Measurements from ENCODE around the gene TAOK3.
A peak's percentile ranks its signal among the peaks of the same experiment; 100 is the strongest.

Gene TAOK3

GRCh38 chr12:118127867-118128266, 244.8 kb downstream of the TAOK3 start:
- no peak for DNase-seq

GRCh38 chr12:118126119-118126757, 246.5 kb downstream of the TAOK3 start:
- no peak for DNase-seq

DNA sequence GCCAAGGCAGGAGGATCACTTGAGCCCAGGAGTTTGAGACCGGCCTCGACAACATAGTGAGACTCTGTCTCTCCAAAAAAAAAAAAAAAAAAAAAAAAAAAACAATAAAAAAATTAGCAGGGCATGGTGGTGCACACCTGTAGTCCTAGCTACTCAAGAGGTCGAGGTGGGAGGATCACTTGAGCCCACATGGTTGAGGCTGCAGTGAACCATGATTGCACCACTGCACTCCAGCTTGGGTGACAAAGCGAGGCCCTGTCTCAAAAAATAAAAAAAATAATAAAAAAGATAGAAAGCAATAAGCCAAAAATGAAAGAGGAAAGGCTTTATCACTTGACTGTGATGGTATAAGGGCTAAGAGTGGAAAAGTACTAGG, 247.0 kb downstream of the TAOK3 start:
- DNase-seq = no peak

- no peak for DNase-seq
Measured at GRCh38 chr12:118124333-118124874, 248.3 kb downstream of the TAOK3 start.

DNA sequence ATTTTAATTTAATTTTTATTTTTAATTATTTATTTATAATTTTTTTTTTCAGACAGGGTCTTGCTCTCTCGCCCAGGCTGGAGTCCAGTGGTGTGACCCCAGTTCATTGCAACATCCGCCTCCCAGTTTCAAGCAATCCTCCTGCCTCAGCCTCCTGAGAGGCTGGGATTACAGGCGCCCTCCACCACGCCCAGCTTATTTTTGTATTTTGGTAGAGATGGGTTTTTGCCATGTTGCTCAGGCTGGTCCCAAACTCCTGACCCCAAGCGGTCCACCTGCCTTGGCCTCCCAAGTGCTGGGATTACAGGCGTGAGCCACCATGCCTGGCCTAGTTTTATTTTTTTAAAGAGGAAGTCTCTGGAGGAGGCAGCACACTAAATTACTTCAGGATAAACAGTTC, 250.4 kb downstream of the TAOK3 start:
- no peak for DNase-seq

- DNase-seq = peak; percentile 42
Measured at GRCh38 chr12:118120579-118121363, 251.9 kb downstream of the TAOK3 start.

DNA sequence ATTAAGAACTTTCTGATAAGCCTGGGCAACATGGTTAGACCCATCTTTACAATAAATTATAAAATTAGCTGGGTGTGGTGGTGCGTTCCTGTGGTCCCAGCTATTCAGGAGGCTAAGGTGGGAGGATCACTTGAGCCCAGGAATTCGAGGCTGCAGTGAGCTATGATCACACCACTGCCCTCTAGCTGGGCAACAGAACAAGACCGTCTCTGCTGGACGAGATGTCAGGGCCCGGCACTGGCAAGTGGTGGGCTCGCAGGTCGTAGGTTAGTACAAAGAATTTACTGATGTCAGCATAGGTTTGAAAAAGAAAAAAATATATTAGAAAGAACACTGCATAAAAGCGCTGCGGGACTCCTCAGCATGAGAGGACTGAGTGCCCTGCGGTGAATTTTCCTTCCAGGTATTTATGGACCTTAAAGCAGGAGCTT, 253.2 kb downstream of the TAOK3 start:
- no peak for DNase-seq

GRCh38 chr12:118109088-118109487, 263.6 kb downstream of the TAOK3 start:
- DNase-seq = no peak

GRCh38 chr12:118107694-118108093, 265.0 kb downstream of the TAOK3 start:
- DNase-seq = no peak

- no peak for DNase-seq
Measured at GRCh38 chr12:118107011-118107410, 265.7 kb downstream of the TAOK3 start.

GRCh38 chr12:118103601-118104382, 268.9 kb downstream of the TAOK3 start, which contains the start of gene VSIG10:
Gene VSIG10, minus strand, starts transcription at chr12:118104011. Its CDS starts 340 bp downstream, at chr12:118103671.
- DNase-seq = peak; percentile 62

DNA sequence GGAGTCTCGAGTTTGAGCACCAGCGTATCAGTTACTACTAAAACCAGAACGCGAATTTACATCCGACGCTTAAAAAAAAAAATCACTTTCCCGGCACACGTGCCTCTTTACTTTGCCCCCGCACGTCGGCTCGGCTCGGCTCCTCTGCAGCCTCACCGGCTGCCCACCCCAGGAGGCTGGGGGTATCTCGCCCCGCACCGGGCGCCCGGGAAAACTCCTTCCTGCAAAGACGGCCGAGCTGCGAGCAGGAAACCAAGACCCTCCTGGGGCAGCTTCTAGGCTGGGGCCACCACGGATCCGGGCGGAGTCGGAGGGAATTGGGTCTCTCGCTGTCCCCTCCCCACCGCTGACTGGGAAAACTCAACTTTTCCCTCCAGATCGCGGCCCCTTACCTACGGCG, 269.5 kb downstream of the TAOK3 start:
- DNase-seq = no peak

DNA sequence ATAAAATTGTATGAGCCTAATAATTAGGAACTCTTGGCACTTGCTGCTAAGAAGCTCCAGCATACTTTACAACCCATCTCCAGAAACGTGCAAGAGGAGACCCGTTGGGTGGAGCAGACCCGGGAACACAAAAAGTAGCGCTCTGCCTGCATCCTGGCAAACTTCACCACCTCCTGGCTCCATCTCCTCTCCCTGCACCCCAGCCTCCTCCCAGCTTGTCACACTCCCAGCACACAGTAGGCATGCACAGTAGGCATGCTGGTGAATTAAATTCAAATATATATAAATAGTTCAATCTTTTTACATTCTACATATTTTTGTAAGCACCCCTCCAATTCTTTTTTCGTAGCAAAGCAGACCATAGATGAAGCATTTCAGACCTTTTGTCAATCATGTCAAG, 270.1 kb downstream of the TAOK3 start:
- DNase-seq = no peak

DNA sequence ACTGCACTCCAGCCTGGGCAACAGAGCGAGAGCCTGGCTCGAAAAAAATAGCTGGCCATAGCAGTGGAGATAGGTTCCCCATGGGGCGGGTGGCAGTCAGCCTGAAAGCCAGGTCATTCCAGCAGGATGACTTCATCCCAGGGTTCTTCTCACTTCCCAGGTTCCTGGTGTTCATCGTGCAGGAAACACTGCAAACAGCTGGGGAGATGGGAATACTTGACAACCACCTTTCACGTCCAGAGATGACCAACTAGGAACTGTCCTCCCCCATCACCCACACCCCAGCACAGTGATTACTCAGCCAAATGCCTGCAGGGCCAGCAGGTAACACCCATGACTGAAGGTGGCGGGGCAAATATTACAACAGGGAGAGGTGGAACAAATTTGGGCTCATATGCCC, 270.6 kb downstream of the TAOK3 start:
- no peak for DNase-seq

DNA sequence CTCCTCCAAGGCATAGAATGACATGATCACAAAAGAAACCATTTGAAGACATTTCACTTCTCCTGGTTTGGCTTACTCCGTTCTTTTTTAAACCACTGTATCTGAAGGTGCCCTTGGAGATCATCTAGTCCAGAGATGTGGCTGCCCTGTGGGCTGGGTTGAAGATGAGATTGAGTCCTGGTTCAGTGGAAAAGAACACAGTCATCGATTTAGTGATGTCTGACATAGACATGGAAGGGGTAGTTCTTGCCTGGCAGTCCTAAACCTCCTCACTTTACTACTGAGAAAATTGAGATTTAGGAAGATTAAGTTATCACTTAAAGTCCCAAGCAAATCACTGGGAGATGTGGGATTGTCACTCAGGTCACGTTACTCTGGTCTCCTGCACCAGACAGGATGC, 271.7 kb downstream of the TAOK3 start:
- DNase-seq = no peak

Data from T1000 (cell line).